ENCODE measurements around the gene TLR10.
"Not testable (repeated sequence)": the region's sequence is repeated elsewhere in the genome, so short reads cannot be mapped to it uniquely, and the experiment has no call there.

Gene TLR10

DNA sequence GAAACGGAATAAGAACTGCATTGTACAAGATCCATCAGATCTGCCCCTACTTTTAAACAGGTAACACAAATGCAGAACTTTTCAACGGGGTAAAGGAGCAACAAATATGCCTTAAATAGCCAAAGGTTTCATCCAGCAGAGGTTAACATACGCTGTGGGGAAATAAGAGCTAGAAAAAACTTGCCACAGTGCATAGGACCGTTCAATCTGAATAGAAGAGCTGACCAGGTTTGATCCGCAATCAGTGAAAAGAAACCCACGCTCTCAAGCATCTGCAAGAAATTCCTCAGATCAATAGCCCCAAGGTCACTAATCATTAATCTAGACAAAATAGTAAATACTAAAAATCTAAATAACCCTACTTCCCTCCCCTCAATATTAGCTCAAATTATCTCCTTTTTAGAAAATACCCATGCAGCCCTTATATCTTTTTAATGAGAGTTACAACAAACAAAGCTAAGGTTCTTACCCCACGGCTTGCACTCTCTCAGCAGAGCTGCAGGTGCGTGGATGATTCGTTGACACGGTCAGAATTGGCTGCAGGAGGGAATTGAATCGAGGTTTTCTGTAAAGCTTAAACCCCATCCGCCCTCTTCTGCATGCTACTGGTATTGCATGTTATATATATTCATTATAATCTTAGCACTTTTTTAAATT is at the start of gene TLR10:
Gene TLR10, minus strand, starts transcription at position 539 of the 657 bp plus-strand sequence. CDS start 7,400 bp downstream, outside the sequence.
- no peak for DNase-seq

- no peak for DNase-seq
These were observed 49.4 kb upstream of the TLR10 start for GRCh38 chr4:38832206-38832605.

DNA sequence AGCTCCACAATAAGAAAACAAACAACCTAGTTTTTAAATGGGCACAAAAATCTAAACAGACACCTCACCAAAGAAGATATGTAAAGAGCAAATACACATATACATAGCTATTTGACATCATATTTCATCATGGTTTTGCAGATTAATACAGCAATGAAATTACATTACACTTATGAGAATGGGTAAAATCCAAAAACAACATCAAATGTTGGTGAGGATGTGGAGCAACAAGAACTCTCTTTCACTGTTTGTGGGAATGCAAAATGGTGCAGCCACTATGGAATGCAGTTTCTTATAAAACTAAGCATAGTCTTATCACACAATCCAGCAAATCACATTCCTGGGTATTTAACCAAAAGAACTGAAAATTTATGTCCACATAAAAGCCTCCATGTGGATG is 48.9 kb upstream of the TLR10 start:
- no peak for DNase-seq

DNA sequence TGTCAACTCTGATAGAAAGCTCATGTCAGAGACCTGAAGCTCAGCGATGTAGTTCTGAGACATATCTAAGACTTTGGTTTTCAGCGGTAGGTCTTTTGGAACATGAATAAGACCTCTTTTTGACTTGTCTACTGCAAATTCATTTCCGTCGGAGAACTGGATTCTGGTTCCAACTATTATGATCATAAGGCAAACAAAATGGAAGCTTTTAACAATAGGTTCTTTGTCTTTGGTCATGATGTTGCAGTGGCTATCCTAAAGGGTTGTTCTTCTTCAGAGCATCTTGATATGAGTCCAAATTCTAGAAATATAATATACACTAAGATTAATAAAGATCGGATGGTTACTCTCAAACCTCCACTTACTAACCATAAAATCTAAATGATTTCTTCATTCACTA is 46.4 kb upstream of the TLR10 start:
- DNase-seq = no peak

DNA sequence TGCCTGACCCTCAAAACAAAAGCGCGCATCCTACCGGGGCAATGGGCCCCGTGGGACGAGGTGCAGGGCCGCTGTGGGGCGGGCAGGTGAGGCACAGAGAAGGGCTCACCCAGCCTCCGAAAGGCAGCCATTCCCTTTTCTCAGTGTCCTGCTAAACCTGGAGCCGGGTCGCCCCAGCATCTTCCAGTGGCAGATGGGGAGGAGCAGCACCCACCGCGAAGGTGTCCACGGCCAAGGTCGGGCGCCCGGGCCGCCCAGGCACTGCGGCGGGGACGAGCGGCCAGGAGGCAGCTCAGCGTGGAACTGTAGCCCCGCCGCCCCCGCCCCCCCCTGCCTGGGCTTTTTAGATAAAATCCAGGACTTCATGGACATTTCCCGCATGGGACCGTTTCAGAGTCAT is 41.0 kb upstream of the TLR10 start:
- no peak for DNase-seq

- no peak for DNase-seq
These were observed 40.0 kb upstream of the TLR10 start for GRCh38 chr4:38822748-38823303.

- DNase-seq = no peak
These were observed 38.9 kb upstream of the TLR10 start for GRCh38 chr4:38821739-38822138.

GRCh38 chr4:38820329-38821061 is 37.7 kb upstream of the TLR10 start:
- no peak for DNase-seq

GRCh38 chr4:38819569-38819968 is 36.8 kb upstream of the TLR10 start:
- no peak for DNase-seq

- no peak for DNase-seq
These were observed 35.7 kb upstream of the TLR10 start for GRCh38 chr4:38818441-38818976.

DNA sequence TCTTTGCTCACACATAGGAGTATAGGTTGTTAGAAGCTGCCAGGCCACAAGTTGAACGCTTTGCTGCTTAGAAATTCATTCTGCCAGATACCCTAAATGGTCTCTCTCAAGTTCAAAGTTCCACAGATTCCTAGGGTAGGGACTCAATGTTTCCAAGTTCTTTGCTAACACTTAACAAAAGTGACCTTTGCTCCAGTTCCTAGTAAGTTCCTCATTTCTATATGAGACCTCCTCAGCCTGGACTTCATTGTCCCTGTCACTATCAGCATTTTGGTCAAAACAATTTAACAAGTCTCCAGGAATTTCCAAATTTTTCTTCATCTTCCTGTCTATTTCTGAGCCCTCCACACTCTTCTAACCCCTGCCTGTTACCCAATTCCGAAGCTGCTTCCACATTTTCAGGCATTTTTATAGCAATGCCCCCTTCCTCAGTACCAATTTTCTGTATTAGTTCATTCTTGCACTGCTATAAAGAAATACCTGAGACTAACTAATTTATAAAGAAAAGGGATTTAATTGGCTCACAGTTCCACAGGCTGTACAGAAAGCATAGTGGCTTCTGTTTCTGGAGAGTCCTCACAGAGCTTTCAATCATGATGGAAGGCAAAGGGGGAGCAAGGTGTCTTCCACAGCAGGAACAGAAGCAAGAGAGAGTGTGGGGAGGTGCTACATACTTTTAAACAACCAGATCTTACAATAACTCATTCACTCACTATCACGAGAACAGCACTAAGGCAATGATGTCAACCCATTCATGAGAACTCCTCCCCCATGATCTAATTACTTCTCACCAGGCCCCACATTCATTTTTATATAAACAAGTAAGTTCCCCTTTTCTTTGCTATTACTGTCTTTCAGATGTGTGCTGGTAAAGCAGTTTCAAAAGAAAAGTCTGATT is 33.3 kb upstream of the TLR10 start:
- DNase-seq = no peak

GRCh38 chr4:38814386-38814785 is 31.6 kb upstream of the TLR10 start:
- DNase-seq = no peak

DNA sequence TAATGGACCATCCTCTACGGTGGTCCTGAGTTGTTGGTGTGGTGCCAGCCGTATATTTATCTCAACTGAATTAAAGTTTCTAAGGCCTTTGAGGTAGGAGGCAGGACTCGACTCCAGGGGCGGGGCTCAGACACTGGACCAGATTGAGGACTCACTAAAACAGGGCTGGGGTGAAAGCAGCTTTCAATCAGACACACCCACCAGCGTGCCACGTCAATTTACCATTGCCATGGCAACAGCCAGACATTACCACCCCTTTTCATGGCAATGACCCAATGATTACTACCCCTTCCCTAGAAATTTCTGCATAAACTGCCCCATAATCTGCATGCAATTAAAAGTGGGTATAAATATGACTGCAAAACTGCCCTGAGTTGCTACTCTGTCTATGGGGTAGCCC is 28.5 kb upstream of the TLR10 start:
- DNase-seq = no peak

- not testable (repeated sequence) for DNase-seq
These were observed 24.7 kb upstream of the TLR10 start for GRCh38 chr4:38807462-38807861.

DNA sequence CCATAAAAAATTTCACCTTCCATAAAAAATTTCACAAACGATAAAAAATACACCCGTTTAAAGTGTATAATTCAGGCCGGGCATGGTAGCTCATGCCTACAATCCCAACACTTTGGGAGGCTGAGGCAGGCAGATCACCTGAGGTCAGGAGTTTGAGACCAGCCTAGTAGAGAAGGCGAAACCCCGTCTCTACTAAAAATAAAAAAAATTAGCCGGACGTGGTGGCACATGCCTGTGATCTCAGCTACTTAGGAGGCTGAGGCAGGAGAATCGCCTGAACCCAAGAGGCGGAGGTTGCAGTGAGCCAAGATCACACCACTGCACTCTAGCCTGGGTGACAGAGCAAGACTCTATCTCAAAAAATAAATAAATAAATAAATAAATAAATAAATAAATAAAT is 23.5 kb upstream of the TLR10 start:
- not testable (repeated sequence) for DNase-seq

- no peak for DNase-seq
These were observed 22.8 kb upstream of the TLR10 start for GRCh38 chr4:38805530-38806145.

DNA sequence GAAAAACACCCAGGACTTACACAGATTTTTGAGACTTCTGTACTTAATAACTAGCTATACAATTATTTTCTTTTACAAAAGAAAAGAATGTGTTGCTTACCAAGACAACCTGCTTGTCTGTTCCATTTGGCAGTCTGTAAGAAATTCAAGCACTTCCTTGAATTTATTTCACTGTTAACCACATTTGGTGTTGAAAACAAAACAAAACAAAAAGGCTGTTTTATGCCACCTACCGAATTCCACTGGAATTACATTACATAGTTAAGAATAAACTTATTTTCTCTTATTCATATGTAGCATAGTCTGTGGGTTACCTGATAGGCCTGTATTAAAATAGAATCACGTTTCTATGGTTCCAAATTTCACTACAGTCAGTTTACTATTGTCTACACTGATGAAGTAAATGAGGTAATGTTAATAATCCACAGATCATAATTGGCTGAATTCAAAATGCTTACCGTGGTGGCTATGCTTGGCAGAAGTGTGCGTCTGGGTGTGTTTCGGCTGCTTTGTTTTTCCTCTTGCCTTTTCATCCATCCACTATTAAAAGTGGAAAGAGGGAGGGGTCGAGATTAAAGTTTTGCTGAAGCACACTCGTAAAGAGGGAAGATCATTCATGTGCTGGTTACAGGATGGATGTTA is 22.0 kb upstream of the TLR10 start, which contains the start of gene TLR1:
Gene TLR1, minus strand, starts transcription at position 138 of the 642 bp plus-strand sequence. CDS start 5,960 bp downstream, outside the sequence.
- no peak for DNase-seq

DNA sequence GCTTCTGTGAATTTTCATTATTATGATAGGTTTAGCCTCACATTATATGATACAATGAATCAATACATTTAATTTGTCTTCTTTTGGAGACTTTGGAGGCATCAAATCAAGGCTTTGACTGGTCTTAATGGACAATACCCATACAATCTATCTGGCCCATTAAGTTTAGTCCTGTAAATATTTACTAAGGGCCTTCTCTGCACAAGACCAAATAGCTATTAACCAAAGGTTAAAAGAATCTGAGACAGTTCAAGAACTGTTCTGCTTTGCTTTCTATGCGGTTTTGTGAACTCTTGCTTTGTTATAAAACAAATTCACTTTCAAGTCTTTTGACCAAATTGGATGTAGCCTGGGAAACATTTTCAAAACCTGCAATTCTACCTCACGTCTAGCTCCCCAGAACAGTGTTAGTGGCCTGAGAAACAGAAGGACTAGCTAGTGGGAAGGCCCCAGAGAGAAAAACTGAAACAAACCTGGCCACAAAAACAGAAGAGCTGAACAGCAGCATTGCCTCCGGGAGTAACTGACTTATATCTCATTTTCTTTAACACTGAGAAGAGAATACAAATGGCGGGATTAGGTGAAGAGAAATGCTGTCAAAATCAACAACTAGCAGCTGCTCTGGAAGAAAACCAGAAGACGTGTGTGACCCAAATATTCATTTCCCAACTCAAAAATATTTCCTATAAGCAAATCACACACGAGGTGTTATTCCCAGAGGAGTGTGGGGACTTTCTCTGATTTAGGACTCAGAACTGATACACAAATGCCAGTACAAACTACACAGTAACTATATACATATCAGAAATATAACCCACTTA is 21.3 kb upstream of the TLR10 start:
- DNase-seq = peak; percentile 14

GRCh38 chr4:38802561-38803355 is 20.0 kb upstream of the TLR10 start:
- DNase-seq = no peak

GRCh38 chr4:38800961-38801450 is 18.2 kb upstream of the TLR10 start:
- DNase-seq = no peak
